GM12878 (cell line): ENCODE results near the gene YAF2. TPM values are rescaled to one million over a fixed set of nuclear protein-coding genes. Genes with fewer than 3 reads are reported as not detected.

Source experiments
- ATAC-seq: fragments of 200-7000 bp; cut with Tn5 transposase; 3 replicates; pipeline ENCODE4 v1.9.1; 2020; ENCODE audit warnings: mild to moderate bottlenecking, moderate library complexity
- BruUV-seq: library from RNA; stranded (reverse); fragments of 400-500 nt; replicated peaks from 2 replicates; lab custom pipeline; 2021; lab: Mats Ljungman, UMichigan
- CTCF ChIA-PET: fragments of 300-600 bp; sonication (Branson Sonifier 250); formaldehyde crosslinking; extraction: SDS; loops from one replicate; lab custom pipeline; 2021; ENCODE audit warnings: inconsistent platforms; lab: Yijun Ruan, JAX
- POLR2A ChIA-PET: fragments of 350-600 bp; formaldehyde crosslinking; extraction: SDS; loops from one replicate; lab custom pipeline; 2021; ENCODE audit warnings: inconsistent platforms; lab: Charles Lee
- RAD21 ChIA-PET: fragments of 300-600 bp; sonication (Branson Sonifier 250); formaldehyde crosslinking; loops from one replicate; lab custom pipeline; 2023; ENCODE audit warnings: antibody characterized with exemption; ENCODE audit not compliant: unreplicated experiment; lab: Charles Lee
- SMC1A ChIA-PET: fragments of 300-600 bp; sonication (Branson Sonifier 250); formaldehyde crosslinking; loops from one replicate; lab custom pipeline; 2023; ENCODE audit not compliant: unreplicated experiment, uncharacterized antibody; lab: Charles Lee
- DNase-seq: peaks from one replicate; pipeline ENCODE4 v3.0.0-alpha.2; 2011; ENCODE audit warnings: low read depth, low spot score
- FAIRE-seq: peaks from 3 replicates; lab custom pipeline; 2011; peaks lifted over from hg19 to GRCh38; lab: Jason Lieb, UNC
- H2AFZ ChIP-seq: 2 replicates; pipeline ENCODE4 v1.6.0; 2011; ENCODE audit warnings: low read depth, low read length, control low read depth; ENCODE audit not compliant: control insufficient read depth
- H3K27ac ChIP-seq: 2 replicates; pipeline ENCODE4 v1.5.1; 2011; ENCODE audit warnings: control low read depth; ENCODE audit not compliant: control insufficient read depth, insufficient read depth
- H3K27me3 ChIP-seq, 2 experiments: replicated peaks in 1 of 2; 2 replicates each; pipeline versions ENCODE4 v1.6.0 to v1.6.1; 2011; ENCODE audit warnings: low read length in 1 of 2; ENCODE audit not compliant: control insufficient read depth in 2 of 2, insufficient read depth in 2 of 2
- H3K36me3 ChIP-seq, 2 experiments: 2 replicates each; pipeline ENCODE4 v1.5.1; 2011; ENCODE audit warnings: low read length in 1 of 2; ENCODE audit not compliant: control insufficient read depth in 2 of 2, insufficient read depth in 2 of 2
- H3K4me1 ChIP-seq: 2 replicates; pipeline ENCODE4 v1.6.1; 2011; ENCODE audit warnings: mild to moderate bottlenecking, low read length, moderate library complexity, mixed read lengths; ENCODE audit not compliant: control insufficient read depth, insufficient read depth
- H3K4me2 ChIP-seq: 2 replicates; pipeline ENCODE4 v1.6.0; 2011; ENCODE audit warnings: control low read depth; ENCODE audit not compliant: control insufficient read depth, insufficient read depth
- H3K4me3 ChIP-seq: fragments of 200-600 bp; sonication (generic); 2 replicates; pipeline ENCODE4 v1.5.1; 2016
- H3K79me2 ChIP-seq: 2 replicates; pipeline ENCODE4 v1.6.0; 2011; ENCODE audit warnings: low read length; ENCODE audit not compliant: control insufficient read depth, insufficient read depth
- H3K9ac ChIP-seq: 2 replicates; pipeline ENCODE4 v1.8.0; 2011; ENCODE audit warnings: low read length, control low read depth, mixed read lengths; ENCODE audit not compliant: control insufficient read depth, insufficient read depth
- H3K9me3 ChIP-seq: replicated peaks from 3 replicates; pipeline ENCODE4 v1.5.1; 2011; ENCODE audit warnings: mild to moderate bottlenecking, low read length; ENCODE audit not compliant: control insufficient read depth, insufficient read depth
- H4K20me1 ChIP-seq: 2 replicates; pipeline ENCODE4 v1.6.0; 2011; ENCODE audit not compliant: control insufficient read depth, insufficient read depth
- BCLAF1 ChIP-seq: fragments of 450-650 bp; IDR thresholded peaks from 2 replicates; pipeline ENCODE4 v1.6.1; 2017; ENCODE audit warnings: antibody characterized with exemption, mild to moderate bottlenecking, moderate library complexity
- CEBPZ ChIP-seq: fragments of 150-350 bp; IDR thresholded peaks from 2 replicates; pipeline ENCODE4 v1.6.1; 2016; ENCODE audit warnings: low read depth, low read length
- CUX1 ChIP-seq: IDR thresholded peaks from 2 replicates; pipeline ENCODE4 v1.6.1; 2012; ENCODE audit warnings: improper control_type of control experiment, low read depth, low read length; ENCODE audit not compliant: insufficient replicate concordance
- KLF5 ChIP-seq: fragments of 450-650 bp; IDR thresholded peaks from 2 replicates; pipeline ENCODE4 v1.6.1; 2014; ENCODE audit warnings: mild to moderate bottlenecking; ENCODE audit not compliant: partially characterized antibody
- LARP7 ChIP-seq: fragments of 450-650 bp; IDR thresholded peaks from 2 replicates; pipeline ENCODE4 v1.6.1; 2017; ENCODE audit warnings: mild to moderate bottlenecking
- MEF2B ChIP-seq: fragments of 450-650 bp; IDR thresholded peaks from 2 replicates; pipeline ENCODE4 v1.6.1; 2018; ENCODE audit warnings: mild to moderate bottlenecking, moderate library complexity; ENCODE audit not compliant: partially characterized antibody, poor library complexity, severe bottlenecking
- MXI1 ChIP-seq: fragments of 150-350 bp; IDR thresholded peaks from 2 replicates; pipeline ENCODE4 v1.6.1; 2011; ENCODE audit warnings: low read depth, mild to moderate bottlenecking, inconsistent platforms, low read length, improper control_type of control experiment
- NFIC ChIP-seq: IDR thresholded peaks from 2 replicates; pipeline ENCODE4 v1.6.1; 2012; ENCODE audit warnings: low read depth, mild to moderate bottlenecking, inconsistent platforms, low read length, moderate library complexity
- SPI1 ChIP-seq: IDR thresholded peaks from 2 replicates; pipeline ENCODE4 v1.6.1; 2011; ENCODE audit warnings: low read depth, mild to moderate bottlenecking, low read length, moderate library complexity, borderline replicate concordance; ENCODE audit not compliant: insufficient read depth
- WGBS: methylation state at CpG from one replicate; pipeline ENCODE4 v1.1.6; 2016; ENCODE audit warnings: low lambda C conversion rate; ENCODE audit not compliant: insufficient replicate concordance, insufficient coverage; ENCODE audit errors: missing lambda C conversion rate; 5-methylcytosine and 5-hydroxymethylcytosine counted together
- in situ Hi-C: fragments of 300-500 bp; cut with MboI; formaldehyde crosslinking; loops from 9 replicates; pipeline ENCODE4 v1.14.3; 2018; ENCODE audit warnings: mixed read lengths
- intact Hi-C: fragments of 100-400 bp; cut with micrococcal nuclease; formaldehyde crosslinking; loops from one replicate; pipeline ENCODE4 v1.14.2; 2022; ENCODE audit not compliant: unreplicated experiment
- polyA plus RNA-seq, 11 experiments: library from polyadenylated mRNA; depleted of rRNA in 4 of 11; unstranded in 6 of 11; stranded (reverse) in 5 of 11; fragments of >200 nt; fragmentation: Nextera tagmentation in 4 of 11; fragmentation: Illumina TruSeq in 1 of 11; extraction: Ambion mirVana in 4 of 11; extraction: Trizol in 1 of 11; gene quantifications; 1 replicate in 1 of 11; 2 replicates in 10 of 11; pipeline versions ENCODE4 v1.2.1 to v1.2.3, GENCODE V29; 2011 to 2016; ENCODE audit warnings: inconsistent platforms in 2 of 11, missing spikeins in 2 of 11, low read depth in 1 of 11
- total RNA-seq, 4 experiments: library from RNA; depleted of rRNA in 3 of 4; stranded (reverse); fragments of >200 nt in 3 of 4; fragmentation: Illumina TruSeq in 1 of 4; extraction: Trizol in 1 of 4; gene quantifications; 2 replicates each; pipeline versions ENCODE4 v1.2.1 to v1.2.3, GENCODE V29; 2013 to 2021

Gene YAF2
- total and polyA plus RNA-seq, 10 of the 15 experiments (the other 5 are each of a cell fraction or from before 2014, with no cell fraction given): 18.8 to 36.6 (median 23.0) TPM

GRCh38 chr12:42162193-42162592, 75.9 kb downstream of the YAF2 start (continued):
- TF ChIP-seq CEBPZ: no peak
- no peak for TF ChIP-seq NFIC
- TF ChIP-seq, all 136 proteins: peak for 0

- H3K4me1 ChIP-seq: peaks cover 5% of the 10 kb centered on the region; the same call in 1 of the 2 replicates
- BruUV-seq: no TSS peak
- intact Hi-C loops (no loop called here), in situ Hi-C loops (no loop called here)
- ChIA-PET POLR2A (interaction anchor here (0.5 to 1.3 kb wide), 2 partner anchors 16 to 25 kb away, joined by 3 to 7 read pairs; no protein-coding TSS in a partner anchor), RAD21 (no interaction called here), SMC1A (interaction anchor here (0.7 to 1.8 kb wide), 6 partner anchors 10 to 308 kb away, joined by 3 to 9 read pairs (median 4); no protein-coding TSS in a partner anchor), CTCF (interaction anchor here (0.7 to 1.9 kb wide), 3 partner anchors 38 to 210 kb away, joined by 4 read pairs; no protein-coding TSS in a partner anchor)
- no peak for DNase-seq
- H2AFZ ChIP-seq: no peak overlapping the region
- H3K9ac ChIP-seq: no peak overlapping the region
- 60% methylated on average over 1 of the region's 1 CpG for WGBS
- H3K36me3 ChIP-seq: peaks cover 0 to 5% of the 10 kb centered on the region in 2 experiments; a peak in 3 of 4 replicates
- H3K4me2 ChIP-seq: no peak overlapping the region
- no peaks in the 10 kb centered on the region for H3K79me2 ChIP-seq
- ATAC-seq: no peak
- no peak overlapping the region for H3K27ac ChIP-seq
- no peaks in the 10 kb centered on the region for H3K27me3 ChIP-seq
- no peak for FAIRE-seq
- H3K4me3 ChIP-seq: no peak overlapping the region
- no peaks in the 10 kb centered on the region for H4K20me1 ChIP-seq
- H3K9me3 ChIP-seq: no peaks in the 10 kb centered on the region
- TF ChIP-seq LARP7 (no peak), NFIC (no peak), SPI1 (no peak), KLF5 (no peak), MXI1 (no peak), CUX1 (no peak), BCLAF1 (no peak), MEF2B (no peak)
Observed at GRCh38 chr12:42161529-42161928, 76.5 kb downstream of the YAF2 start.
